ENCODE data around the gene CD22. TPM values are rescaled to one million over a fixed set of nuclear protein-coding genes. Genes with fewer than 3 reads are reported as not detected.
A peak's percentile ranks its signal among the peaks of the same experiment; 100 is the strongest.

CD22 gene
- total and polyA plus RNA-seq, 2 of the 8 experiments (the other 6 are each of a cell fraction or from before 2014, with no cell fraction given), result 0.06 to 0.60 TPM

DNA sequence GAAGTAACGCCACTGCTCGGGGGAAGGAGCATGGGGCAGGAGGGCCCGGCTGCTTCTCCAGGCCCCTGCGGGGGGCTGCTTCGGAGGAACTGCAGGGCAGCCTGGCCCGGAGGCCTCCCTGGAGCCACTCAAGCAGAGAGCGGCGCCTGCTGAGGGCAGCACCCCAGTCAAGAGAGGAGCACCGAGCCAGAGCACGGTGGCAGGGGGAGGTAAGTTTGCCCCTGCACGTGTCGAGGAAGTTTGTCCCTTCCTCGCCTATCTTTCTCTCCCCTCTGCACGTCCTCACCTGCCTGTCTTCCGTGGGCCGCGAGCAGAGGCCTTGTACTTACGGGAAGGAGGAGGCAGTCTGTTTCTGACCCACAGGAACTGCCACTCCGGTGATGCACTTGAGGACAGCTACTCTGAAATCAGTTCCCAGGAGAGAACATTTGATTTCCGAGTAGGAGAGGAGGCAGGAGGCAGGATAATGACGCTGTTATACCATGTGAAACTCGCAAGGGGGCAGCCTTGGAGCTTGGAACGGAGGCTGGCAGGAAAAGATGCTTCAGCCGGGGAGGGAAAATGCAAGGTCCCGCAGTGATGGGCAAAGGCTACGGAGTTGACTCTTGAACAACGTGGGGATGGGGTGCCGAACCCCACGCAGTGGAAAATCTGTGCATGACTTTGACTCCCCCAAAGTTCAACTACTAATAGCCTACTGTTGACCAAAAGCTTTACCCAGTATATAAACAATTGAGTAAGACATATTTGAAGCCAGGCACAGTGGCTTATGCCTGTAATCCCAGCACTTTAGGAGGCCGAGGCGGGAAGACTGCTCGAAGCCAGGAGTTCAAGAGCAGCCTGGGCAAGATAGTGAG is 23.7 kb downstream of the CD22 start (continued):
- TF ChIP-seq, protein P1, sequence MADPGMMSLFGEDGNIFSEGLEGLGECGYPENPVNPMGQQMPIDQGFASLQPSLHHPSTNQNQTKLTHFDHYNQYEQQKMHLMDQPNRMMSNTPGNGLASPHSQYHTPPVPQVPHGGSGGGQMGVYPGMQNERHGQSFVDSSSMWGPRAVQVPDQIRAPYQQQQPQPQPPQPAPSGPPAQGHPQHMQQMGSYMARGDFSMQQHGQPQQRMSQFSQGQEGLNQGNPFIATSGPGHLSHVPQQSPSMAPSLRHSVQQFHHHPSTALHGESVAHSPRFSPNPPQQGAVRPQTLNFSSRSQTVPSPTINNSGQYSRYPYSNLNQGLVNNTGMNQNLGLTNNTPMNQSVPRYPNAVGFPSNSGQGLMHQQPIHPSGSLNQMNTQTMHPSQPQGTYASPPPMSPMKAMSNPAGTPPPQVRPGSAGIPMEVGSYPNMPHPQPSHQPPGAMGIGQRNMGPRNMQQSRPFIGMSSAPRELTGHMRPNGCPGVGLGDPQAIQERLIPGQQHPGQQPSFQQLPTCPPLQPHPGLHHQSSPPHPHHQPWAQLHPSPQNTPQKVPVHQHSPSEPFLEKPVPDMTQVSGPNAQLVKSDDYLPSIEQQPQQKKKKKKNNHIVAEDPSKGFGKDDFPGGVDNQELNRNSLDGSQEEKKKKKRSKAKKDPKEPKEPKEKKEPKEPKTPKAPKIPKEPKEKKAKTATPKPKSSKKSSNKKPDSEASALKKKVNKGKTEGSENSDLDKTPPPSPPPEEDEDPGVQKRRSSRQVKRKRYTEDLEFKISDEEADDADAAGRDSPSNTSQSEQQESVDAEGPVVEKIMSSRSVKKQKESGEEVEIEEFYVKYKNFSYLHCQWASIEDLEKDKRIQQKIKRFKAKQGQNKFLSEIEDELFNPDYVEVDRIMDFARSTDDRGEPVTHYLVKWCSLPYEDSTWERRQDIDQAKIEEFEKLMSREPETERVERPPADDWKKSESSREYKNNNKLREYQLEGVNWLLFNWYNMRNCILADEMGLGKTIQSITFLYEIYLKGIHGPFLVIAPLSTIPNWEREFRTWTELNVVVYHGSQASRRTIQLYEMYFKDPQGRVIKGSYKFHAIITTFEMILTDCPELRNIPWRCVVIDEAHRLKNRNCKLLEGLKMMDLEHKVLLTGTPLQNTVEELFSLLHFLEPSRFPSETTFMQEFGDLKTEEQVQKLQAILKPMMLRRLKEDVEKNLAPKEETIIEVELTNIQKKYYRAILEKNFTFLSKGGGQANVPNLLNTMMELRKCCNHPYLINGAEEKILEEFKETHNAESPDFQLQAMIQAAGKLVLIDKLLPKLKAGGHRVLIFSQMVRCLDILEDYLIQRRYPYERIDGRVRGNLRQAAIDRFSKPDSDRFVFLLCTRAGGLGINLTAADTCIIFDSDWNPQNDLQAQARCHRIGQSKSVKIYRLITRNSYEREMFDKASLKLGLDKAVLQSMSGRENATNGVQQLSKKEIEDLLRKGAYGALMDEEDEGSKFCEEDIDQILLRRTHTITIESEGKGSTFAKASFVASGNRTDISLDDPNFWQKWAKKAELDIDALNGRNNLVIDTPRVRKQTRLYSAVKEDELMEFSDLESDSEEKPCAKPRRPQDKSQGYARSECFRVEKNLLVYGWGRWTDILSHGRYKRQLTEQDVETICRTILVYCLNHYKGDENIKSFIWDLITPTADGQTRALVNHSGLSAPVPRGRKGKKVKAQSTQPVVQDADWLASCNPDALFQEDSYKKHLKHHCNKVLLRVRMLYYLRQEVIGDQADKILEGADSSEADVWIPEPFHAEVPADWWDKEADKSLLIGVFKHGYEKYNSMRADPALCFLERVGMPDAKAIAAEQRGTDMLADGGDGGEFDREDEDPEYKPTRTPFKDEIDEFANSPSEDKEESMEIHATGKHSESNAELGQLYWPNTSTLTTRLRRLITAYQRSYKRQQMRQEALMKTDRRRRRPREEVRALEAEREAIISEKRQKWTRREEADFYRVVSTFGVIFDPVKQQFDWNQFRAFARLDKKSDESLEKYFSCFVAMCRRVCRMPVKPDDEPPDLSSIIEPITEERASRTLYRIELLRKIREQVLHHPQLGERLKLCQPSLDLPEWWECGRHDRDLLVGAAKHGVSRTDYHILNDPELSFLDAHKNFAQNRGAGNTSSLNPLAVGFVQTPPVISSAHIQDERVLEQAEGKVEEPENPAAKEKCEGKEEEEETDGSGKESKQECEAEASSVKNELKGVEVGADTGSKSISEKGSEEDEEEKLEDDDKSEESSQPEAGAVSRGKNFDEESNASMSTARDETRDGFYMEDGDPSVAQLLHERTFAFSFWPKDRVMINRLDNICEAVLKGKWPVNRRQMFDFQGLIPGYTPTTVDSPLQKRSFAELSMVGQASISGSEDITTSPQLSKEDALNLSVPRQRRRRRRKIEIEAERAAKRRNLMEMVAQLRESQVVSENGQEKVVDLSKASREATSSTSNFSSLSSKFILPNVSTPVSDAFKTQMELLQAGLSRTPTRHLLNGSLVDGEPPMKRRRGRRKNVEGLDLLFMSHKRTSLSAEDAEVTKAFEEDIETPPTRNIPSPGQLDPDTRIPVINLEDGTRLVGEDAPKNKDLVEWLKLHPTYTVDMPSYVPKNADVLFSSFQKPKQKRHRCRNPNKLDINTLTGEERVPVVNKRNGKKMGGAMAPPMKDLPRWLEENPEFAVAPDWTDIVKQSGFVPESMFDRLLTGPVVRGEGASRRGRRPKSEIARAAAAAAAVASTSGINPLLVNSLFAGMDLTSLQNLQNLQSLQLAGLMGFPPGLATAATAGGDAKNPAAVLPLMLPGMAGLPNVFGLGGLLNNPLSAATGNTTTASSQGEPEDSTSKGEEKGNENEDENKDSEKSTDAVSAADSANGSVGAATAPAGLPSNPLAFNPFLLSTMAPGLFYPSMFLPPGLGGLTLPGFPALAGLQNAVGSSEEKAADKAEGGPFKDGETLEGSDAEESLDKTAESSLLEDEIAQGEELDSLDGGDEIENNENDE (IDR thresholded peaks at IDR 0.05; ENCODE audit: insufficient replicate concordance, low read length), result no peak
- TF ChIP-seq NRF1 (IDR thresholded peaks at IDR 0.05; ENCODE audit: low read depth, low read length) (no peak), BACH1 (IDR thresholded peaks at IDR 0.05; ENCODE audit: low read length) (no peak), BRCA1 (IDR thresholded peaks at IDR 0.05; ENCODE audit: low read depth, low read length) (no peak), POLR2AphosphoS5 (IDR thresholded peaks at IDR 0.05; ENCODE audit: low read depth, low read length) (no peak), RXRA (IDR thresholded peaks at IDR 0.05; ENCODE audit: insufficient read depth, low read depth, low read length) (no peak), CREB1 (IDR thresholded peaks at IDR 0.05) (peak; percentile 73), TBP (IDR thresholded peaks at IDR 0.05; ENCODE audit: low read depth, low read length) (no peak), SIN3A (conservative IDR thresholded peaks at IDR 0.05 in 1 of 2, IDR thresholded peaks at IDR 0.05 in 1 of 2; ENCODE audit: low read depth in 1 of 2, low read length in 2 of 2) (no peak), EGR1 (IDR thresholded peaks at IDR 0.05; ENCODE audit: borderline replicate concordance, low read depth, low read length) (no peak)

Measured in H1 (cell line).